ENCODE data around the gene PLEKHM2.

DNA sequence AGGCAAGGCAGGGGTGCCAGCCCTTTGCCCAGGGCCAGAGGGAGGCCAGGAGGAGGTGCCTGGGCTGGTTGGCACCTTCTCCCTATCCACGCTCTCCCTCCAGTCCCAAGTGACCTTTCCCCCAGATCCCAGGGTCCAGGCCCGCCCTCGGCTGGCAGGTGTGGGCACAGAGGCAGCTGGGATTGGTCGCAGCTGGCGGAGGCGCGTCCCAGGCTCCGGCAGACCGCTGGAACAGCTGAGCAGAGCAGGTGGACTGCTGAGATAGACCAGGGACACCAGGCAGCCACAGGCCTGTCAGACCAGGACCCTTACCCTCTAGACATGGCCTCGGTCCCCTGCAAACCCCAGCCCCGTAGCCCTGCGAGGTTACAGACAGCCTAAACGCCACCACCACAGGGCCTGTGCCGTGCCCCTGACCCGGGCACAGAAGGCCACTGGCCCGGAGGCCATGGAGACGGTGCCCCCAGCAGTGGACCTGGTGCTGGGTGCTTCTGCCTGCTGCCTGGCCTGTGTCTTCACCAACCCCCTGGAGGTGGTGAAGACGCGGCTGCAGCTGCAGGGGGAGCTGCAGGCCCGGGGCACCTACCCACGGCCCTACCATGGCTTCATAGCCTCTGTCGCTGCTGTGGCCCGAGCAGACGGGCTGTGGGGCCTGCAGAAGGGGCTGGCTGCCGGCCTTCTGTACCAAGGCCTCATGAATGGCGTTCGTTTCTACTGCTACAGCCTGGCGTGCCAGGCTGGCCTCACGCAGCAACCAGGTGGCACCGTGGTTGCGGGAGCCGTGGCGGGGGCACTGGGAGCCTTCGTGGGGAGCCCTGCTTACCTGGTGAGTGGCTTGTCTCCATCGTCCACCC is 52.1 kb downstream of the PLEKHM2 start, which contains the start of gene SLC25A34:
- TF ChIP-seq, protein P1, sequence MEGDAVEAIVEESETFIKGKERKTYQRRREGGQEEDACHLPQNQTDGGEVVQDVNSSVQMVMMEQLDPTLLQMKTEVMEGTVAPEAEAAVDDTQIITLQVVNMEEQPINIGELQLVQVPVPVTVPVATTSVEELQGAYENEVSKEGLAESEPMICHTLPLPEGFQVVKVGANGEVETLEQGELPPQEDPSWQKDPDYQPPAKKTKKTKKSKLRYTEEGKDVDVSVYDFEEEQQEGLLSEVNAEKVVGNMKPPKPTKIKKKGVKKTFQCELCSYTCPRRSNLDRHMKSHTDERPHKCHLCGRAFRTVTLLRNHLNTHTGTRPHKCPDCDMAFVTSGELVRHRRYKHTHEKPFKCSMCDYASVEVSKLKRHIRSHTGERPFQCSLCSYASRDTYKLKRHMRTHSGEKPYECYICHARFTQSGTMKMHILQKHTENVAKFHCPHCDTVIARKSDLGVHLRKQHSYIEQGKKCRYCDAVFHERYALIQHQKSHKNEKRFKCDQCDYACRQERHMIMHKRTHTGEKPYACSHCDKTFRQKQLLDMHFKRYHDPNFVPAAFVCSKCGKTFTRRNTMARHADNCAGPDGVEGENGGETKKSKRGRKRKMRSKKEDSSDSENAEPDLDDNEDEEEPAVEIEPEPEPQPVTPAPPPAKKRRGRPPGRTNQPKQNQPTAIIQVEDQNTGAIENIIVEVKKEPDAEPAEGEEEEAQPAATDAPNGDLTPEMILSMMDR (IDR thresholded peaks at IDR 0.05; ENCODE audit: borderline replicate concordance, extremely low read depth, low read length, poor library complexity, severe bottlenecking) = no peak
- TF ChIP-seq EZH2 (IDR thresholded peaks at IDR 0.05; ENCODE audit: borderline replicate concordance, low read depth, low read length, severe bottlenecking) = no peak

Data from DND-41 (cell line).